ENCODE results near the gene IL11. TPM values are rescaled to one million over a fixed set of nuclear protein-coding genes. Genes with fewer than 3 reads are reported as not detected.

The IL11 gene
- total RNA-seq, 1 donor from 2014 or later: 0.19 TPM

GRCh38 chr19:55353803-55354697 lies 16.2 kb downstream of the IL11 start:
- peak; percentile 44 for DNase-seq (ENCODE audit: low read depth)

- DNase-seq (ENCODE audit: low read depth): no peak
These were observed 16.9 kb downstream of the IL11 start for GRCh38 chr19:55353356-55353802.

GRCh38 chr19:55352549-55353145 lies 17.6 kb downstream of the IL11 start:
- DNase-seq (ENCODE audit: low read depth): no peak

GRCh38 chr19:55352040-55352439 lies 18.2 kb downstream of the IL11 start:
- no peak for DNase-seq (ENCODE audit: low read depth)

- no peak for DNase-seq (ENCODE audit: low read depth)
These were observed 19.5 kb downstream of the IL11 start for GRCh38 chr19:55350620-55351315.

- DNase-seq (ENCODE audit: low read depth): no peak
These were observed 21.8 kb downstream of the IL11 start for GRCh38 chr19:55348317-55349034.

- DNase-seq (ENCODE audit: low read depth): no peak
These were observed 22.7 kb downstream of the IL11 start for GRCh38 chr19:55347442-55348009.

- DNase-seq (ENCODE audit: low read depth): no peak
These were observed 23.4 kb downstream of the IL11 start for GRCh38 chr19:55346725-55347441.

GRCh38 chr19:55345818-55346724 lies 24.2 kb downstream of the IL11 start:
- DNase-seq (ENCODE audit: low read depth): peak; percentile 82

GRCh38 chr19:55345101-55345817 lies 25.0 kb downstream of the IL11 start:
- no peak for DNase-seq (ENCODE audit: low read depth)

- peak; percentile 97 for DNase-seq (ENCODE audit: low read depth)
These were observed 25.8 kb downstream of the IL11 start for GRCh38 chr19:55344444-55344843.

- no peak for DNase-seq (ENCODE audit: low read depth)
These were observed 28.4 kb downstream of the IL11 start for GRCh38 chr19:55341595-55342531.

- DNase-seq (ENCODE audit: low read depth): peak; percentile 89
These were observed 29.1 kb downstream of the IL11 start for GRCh38 chr19:55341171-55341588.

GRCh38 chr19:55340784-55341147 lies 29.5 kb downstream of the IL11 start:
- peak; percentile 52 for DNase-seq (ENCODE audit: low read depth)

GRCh38 chr19:55339889-55340783 lies 30.1 kb downstream of the IL11 start:
- no peak for DNase-seq (ENCODE audit: low read depth)
